PFSK-1 (cell line): Measurements from ENCODE around the gene ONECUT3.

ENCODE experiments used
- FOXP2 ChIP-seq: optimal IDR thresholded peaks from 2 replicates; pipeline ENCODE3; 2011; ENCODE audit warnings: borderline replicate concordance, control low read depth, inconsistent platforms; ENCODE audit not compliant: insufficient read depth; ENCODE audit errors: extremely low read length, extremely low read depth
- POLR2AphosphoS5 ChIP-seq: IDR thresholded peaks from 2 replicates; pipeline ENCODE4 v1.6.1; 2012; ENCODE audit warnings: low read depth, mild to moderate bottlenecking, control low read depth, low read length, moderate library complexity
- SIN3A ChIP-seq: IDR thresholded peaks from 2 replicates; pipeline ENCODE4 v1.6.1; 2012; ENCODE audit warnings: mild to moderate bottlenecking, low read length, moderate library complexity, borderline replicate concordance; ENCODE audit not compliant: insufficient read depth
- TAF1 ChIP-seq: IDR thresholded peaks from 2 replicates; pipeline ENCODE4 v1.6.1; 2012; ENCODE audit warnings: low read length, control low read depth, borderline replicate concordance; ENCODE audit not compliant: insufficient read depth
- TF ChIP-seq, protein P1 (sequence below), 2 experiments: IDR thresholded peaks; 2 replicates each; pipeline versions ENCODE4 v1.6.1 to v1.8.0; 2011 to 2012; ENCODE audit warnings: low read depth in 2 of 2, low read length in 2 of 2, control low read depth in 1 of 2, inconsistent platforms in 1 of 2, mild to moderate bottlenecking in 1 of 2, moderate library complexity in 1 of 2; ENCODE audit not compliant: insufficient read depth in 1 of 2

The ONECUT3 gene

DNA sequence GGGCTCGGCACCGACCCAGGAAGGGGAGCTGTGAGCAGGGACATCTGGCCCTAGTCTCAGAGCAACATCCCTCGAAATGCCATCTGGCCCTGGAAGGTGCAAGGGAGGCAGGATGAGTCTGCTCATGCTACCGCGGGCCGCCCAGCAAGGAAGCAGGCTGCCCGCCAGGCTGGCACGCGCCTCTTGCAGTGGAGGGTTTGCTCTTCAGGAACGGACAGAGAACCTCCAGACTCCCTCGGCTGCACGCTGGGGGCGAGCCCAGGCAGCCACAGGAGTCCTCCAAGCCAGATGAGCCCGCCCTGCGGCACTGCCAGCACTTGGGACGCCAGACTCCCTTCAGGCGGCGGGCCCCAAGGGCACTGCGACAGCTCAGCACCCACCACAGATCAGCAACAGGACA is 68.9 kb downstream of the ONECUT3 start:
- no peak for TF ChIP-seq POLR2AphosphoS5
- no peak for TF ChIP-seq SIN3A
- TF ChIP-seq, protein P1, sequence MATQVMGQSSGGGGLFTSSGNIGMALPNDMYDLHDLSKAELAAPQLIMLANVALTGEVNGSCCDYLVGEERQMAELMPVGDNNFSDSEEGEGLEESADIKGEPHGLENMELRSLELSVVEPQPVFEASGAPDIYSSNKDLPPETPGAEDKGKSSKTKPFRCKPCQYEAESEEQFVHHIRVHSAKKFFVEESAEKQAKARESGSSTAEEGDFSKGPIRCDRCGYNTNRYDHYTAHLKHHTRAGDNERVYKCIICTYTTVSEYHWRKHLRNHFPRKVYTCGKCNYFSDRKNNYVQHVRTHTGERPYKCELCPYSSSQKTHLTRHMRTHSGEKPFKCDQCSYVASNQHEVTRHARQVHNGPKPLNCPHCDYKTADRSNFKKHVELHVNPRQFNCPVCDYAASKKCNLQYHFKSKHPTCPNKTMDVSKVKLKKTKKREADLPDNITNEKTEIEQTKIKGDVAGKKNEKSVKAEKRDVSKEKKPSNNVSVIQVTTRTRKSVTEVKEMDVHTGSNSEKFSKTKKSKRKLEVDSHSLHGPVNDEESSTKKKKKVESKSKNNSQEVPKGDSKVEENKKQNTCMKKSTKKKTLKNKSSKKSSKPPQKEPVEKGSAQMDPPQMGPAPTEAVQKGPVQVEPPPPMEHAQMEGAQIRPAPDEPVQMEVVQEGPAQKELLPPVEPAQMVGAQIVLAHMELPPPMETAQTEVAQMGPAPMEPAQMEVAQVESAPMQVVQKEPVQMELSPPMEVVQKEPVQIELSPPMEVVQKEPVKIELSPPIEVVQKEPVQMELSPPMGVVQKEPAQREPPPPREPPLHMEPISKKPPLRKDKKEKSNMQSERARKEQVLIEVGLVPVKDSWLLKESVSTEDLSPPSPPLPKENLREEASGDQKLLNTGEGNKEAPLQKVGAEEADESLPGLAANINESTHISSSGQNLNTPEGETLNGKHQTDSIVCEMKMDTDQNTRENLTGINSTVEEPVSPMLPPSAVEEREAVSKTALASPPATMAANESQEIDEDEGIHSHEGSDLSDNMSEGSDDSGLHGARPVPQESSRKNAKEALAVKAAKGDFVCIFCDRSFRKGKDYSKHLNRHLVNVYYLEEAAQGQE (IDR thresholded peaks at IDR 0.05; ENCODE audit: insufficient read depth in 1 of 2, low read depth in 2 of 2, low read length in 2 of 2): no peak
- TF ChIP-seq FOXP2: no peak
- TF ChIP-seq TAF1: no peak

DNA sequence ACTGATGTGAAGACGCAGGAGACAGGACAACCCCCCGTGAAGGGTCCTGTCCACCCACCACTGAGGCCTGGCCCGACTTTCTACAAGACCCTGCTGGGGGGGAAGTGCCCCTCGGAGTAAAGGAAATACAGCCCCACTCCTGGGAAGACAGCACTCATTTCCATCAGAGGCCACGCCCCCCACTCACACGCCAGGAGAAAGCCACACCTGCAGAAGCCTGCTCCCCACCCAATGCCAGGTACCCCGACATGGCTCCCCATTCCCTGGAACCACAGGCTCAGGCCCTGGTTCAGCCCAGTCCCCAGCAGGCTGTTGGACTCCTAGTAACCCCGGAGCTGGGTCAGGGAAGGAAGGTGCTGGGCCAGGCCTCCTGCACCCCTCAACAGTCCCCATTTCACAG is 69.7 kb downstream of the ONECUT3 start:
- TF ChIP-seq POLR2AphosphoS5 (no peak), SIN3A (no peak), TAF1 (no peak), FOXP2 (no peak)
- TF ChIP-seq, protein P1 (IDR thresholded peaks at IDR 0.05; ENCODE audit: insufficient read depth in 1 of 2, low read depth in 2 of 2, low read length in 2 of 2): no peak

DNA sequence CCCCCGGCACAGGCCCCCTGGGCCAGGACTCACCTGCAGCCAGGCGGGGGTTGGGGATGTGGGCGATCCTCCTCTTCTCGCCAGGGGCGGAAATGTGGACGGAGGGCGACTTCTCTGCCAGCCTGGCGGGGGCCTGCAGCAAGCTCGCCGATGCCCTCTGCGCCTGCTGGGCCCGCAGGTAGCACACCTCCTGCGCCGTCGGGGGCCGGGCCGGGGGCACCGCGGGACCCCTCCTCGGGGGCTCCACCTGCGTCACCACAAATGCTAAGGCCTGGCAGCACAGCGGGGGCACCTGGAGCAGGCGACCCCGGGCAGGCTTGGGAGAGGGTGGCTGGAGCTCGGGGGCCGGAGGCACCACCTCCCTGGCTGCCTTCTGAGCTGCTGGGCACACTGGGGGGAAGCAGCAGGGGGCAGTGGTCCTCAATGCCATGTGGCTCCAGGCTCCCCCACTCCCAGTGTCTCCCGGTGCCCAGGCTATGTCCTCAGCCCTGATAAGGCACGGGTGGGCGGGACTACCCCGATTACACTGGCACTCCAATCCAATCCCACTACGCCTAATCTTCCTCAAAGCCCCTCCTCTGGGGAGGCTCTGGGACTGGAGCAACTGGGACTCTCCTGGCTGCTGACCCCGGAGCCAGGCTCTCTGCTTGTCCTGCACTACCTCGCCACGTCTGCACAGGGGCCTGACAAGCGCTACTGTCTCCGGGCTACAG is 70.4 kb downstream of the ONECUT3 start:
- no peak for TF ChIP-seq TAF1
- TF ChIP-seq, protein P1 (IDR thresholded peaks at IDR 0.05; ENCODE audit: insufficient read depth in 1 of 2, low read depth in 2 of 2, low read length in 2 of 2): no peak
- TF ChIP-seq POLR2AphosphoS5: no peak
- TF ChIP-seq FOXP2: no peak
- no peak for TF ChIP-seq SIN3A

DNA sequence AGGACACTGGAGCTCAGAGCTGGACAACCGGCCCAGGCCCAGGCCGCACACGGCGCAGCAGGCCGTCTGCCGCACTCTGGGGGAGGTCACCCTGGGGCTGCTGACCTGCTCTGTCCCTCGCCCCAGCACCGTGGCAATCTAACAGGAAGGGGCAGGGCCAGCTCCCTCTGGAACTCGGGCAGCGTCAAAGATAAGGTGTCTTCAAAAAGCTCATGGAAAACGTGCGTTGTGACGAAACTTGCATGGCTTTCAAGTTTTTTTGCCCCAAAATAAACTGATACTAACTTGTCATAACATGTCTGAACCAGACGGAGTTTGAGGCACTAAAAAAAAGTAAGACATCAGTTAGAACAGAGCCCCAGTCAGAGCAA is 70.9 kb downstream of the ONECUT3 start:
- TF ChIP-seq, protein P1 (IDR thresholded peaks at IDR 0.05; ENCODE audit: insufficient read depth in 1 of 2, low read depth in 2 of 2, low read length in 2 of 2): no peak
- TF ChIP-seq POLR2AphosphoS5: no peak
- TF ChIP-seq FOXP2: no peak
- no peak for TF ChIP-seq SIN3A
- TF ChIP-seq TAF1: no peak
